Measurements from ENCODE around the gene SMIM22. TPM values are rescaled to one million over a fixed set of nuclear protein-coding genes. Genes with fewer than 3 reads are reported as not detected.

The SMIM22 gene
- total RNA-seq (2014; rRNA removed; shearing (Covaris generic)) = not detected in 2 replicates
- polyA plus RNA-seq (2015; cell fraction: cytosol; rRNA removed) = not detected in 2 replicates
- not detected in 2 replicates for polyA plus RNA-seq (2015; cell fraction: nucleus; rRNA removed)

GRCh38 chr16:4795181-4795827 is at the start of gene SMIM22:
Gene SMIM22, plus strand, starts transcription at chr16:4795369. Its CDS starts 366 bp downstream, at chr16:4795735.
- no peak for DNase-seq (ENCODE audit: low read depth, low spot score)
- in situ Hi-C loops (cut with HindIII; ENCODE audit: low pct_unique_long_range_greater_than_20kb, low sequenced_read_pairs) = no loop called here

GRCh38 chr16:4746215-4746614 is 49.0 kb upstream of the SMIM22 start:
- in situ Hi-C loops (cut with HindIII; ENCODE audit: low pct_unique_long_range_greater_than_20kb, low sequenced_read_pairs) = no loop called here
- no peak for DNase-seq (ENCODE audit: low read depth, low spot score)

GRCh38 chr16:4746991-4747574 is 48.1 kb upstream of the SMIM22 start:
- DNase-seq (ENCODE audit: low read depth, low spot score) = no peak
- in situ Hi-C loops (cut with HindIII; ENCODE audit: low pct_unique_long_range_greater_than_20kb, low sequenced_read_pairs) = no loop called here

GRCh38 chr16:4747906-4748681 is 47.1 kb upstream of the SMIM22 start:
- in situ Hi-C loops (cut with HindIII; ENCODE audit: low pct_unique_long_range_greater_than_20kb, low sequenced_read_pairs) = no loop called here
- DNase-seq (ENCODE audit: low read depth, low spot score) = no peak

- no peak for DNase-seq (ENCODE audit: low read depth, low spot score)
- in situ Hi-C loops (cut with HindIII; ENCODE audit: low pct_unique_long_range_greater_than_20kb, low sequenced_read_pairs) = no loop called here
Measured at GRCh38 chr16:4748682-4749411, 46.3 kb upstream of the SMIM22 start.

GRCh38 chr16:4749700-4750257 is 45.4 kb upstream of the SMIM22 start:
- no peak for DNase-seq (ENCODE audit: low read depth, low spot score)
- in situ Hi-C loops (cut with HindIII; ENCODE audit: low pct_unique_long_range_greater_than_20kb, low sequenced_read_pairs) = no loop called here

- in situ Hi-C loops (cut with HindIII; ENCODE audit: low pct_unique_long_range_greater_than_20kb, low sequenced_read_pairs) = no loop called here
- DNase-seq (ENCODE audit: low read depth, low spot score) = no peak
Measured at GRCh38 chr16:4750896-4751295, 44.3 kb upstream of the SMIM22 start.

GRCh38 chr16:4752351-4753100 is 42.6 kb upstream of the SMIM22 start:
- no peak for DNase-seq (ENCODE audit: low read depth, low spot score)
- in situ Hi-C loops (cut with HindIII; ENCODE audit: low pct_unique_long_range_greater_than_20kb, low sequenced_read_pairs) = no loop called here

GRCh38 chr16:4753227-4753626 is 41.9 kb upstream of the SMIM22 start:
- no peak for DNase-seq (ENCODE audit: low read depth, low spot score)
- in situ Hi-C loops (cut with HindIII; ENCODE audit: low pct_unique_long_range_greater_than_20kb, low sequenced_read_pairs) = no loop called here

- DNase-seq (ENCODE audit: low read depth, low spot score) = no peak
- in situ Hi-C loops (cut with HindIII; ENCODE audit: low pct_unique_long_range_greater_than_20kb, low sequenced_read_pairs) = no loop called here
Measured at GRCh38 chr16:4754865-4755264, 40.3 kb upstream of the SMIM22 start.

GRCh38 chr16:4755687-4756086 is 39.5 kb upstream of the SMIM22 start:
- no peak for DNase-seq (ENCODE audit: low read depth, low spot score)
- in situ Hi-C loops (cut with HindIII; ENCODE audit: low pct_unique_long_range_greater_than_20kb, low sequenced_read_pairs) = no loop called here

GRCh38 chr16:4760221-4760910 is 34.8 kb upstream of the SMIM22 start:
- in situ Hi-C loops (cut with HindIII; ENCODE audit: low pct_unique_long_range_greater_than_20kb, low sequenced_read_pairs) = no loop called here
- DNase-seq (ENCODE audit: low read depth, low spot score) = no peak

GRCh38 chr16:4762205-4762604 is 33.0 kb upstream of the SMIM22 start:
- in situ Hi-C loops (cut with HindIII; ENCODE audit: low pct_unique_long_range_greater_than_20kb, low sequenced_read_pairs) = no loop called here
- no peak for DNase-seq (ENCODE audit: low read depth, low spot score)

GRCh38 chr16:4763791-4764190 is 31.4 kb upstream of the SMIM22 start:
- in situ Hi-C loops (cut with HindIII; ENCODE audit: low pct_unique_long_range_greater_than_20kb, low sequenced_read_pairs) = no loop called here
- no peak for DNase-seq (ENCODE audit: low read depth, low spot score)

GRCh38 chr16:4765511-4766474 is 29.4 kb upstream of the SMIM22 start:
- in situ Hi-C loops (cut with HindIII; ENCODE audit: low pct_unique_long_range_greater_than_20kb, low sequenced_read_pairs) = no loop called here
- no peak for DNase-seq (ENCODE audit: low read depth, low spot score)
